GM10847 (cell line): ENCODE data around the gene SMIM35.

Experiments used
- POLR2A ChIP-seq: IDR thresholded peaks from 2 replicates; pipeline ENCODE4 v1.6.1; 2011; ENCODE audit not compliant: insufficient read length; ENCODE audit errors: extremely low read depth

Gene SMIM35

GRCh38 chr11:118058311-118059245, 28.2 kb downstream of the SMIM35 start:
- no peak for TF ChIP-seq POLR2A

DNA sequence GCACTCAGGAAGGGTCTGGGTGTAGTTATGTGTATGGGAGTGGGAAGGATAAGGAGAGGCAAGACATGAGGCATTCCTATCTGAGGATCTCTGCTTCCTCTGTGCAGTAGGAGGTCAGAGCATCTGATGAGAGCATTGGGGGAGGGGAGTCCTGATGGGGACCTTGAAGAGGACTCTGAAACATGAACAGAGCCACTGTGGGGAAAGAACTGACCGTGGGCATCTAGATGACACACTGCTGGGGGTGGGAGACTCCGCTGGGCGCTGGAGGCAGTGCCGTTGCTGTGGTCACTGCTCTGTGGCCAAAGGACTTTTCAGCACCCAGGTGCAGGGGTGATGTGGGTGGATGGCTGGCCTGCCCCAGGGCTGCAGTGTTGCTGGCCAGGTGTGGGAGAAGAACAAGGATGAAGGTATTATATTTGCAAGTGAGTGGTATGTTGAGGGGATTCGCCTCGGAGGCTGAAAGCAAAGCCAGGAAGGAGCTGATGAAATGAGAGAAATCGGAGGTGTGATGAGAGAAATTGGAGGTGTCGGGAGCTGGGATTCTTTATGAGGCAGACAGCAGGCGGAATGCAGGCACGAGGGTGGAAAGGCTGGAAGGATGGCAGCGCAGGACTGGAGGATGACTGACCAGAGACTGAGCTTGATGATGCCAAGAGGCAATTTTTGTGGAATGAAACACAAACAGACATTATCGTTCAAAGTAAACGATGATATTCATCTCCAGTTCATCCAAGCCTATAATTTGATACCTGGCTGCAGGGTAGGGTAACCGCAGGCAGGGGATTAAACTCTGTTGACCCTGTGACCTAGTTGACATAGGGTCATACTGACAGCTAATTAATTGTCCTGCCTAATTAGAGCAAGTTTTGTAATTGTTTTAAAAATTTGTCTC, 29.3 kb downstream of the SMIM35 start:
- no peak for TF ChIP-seq POLR2A

- no peak for TF ChIP-seq POLR2A
Measured at GRCh38 chr11:118056806-118057205, 30.0 kb downstream of the SMIM35 start.

- no peak for TF ChIP-seq POLR2A
Measured at GRCh38 chr11:118055966-118056365, 30.8 kb downstream of the SMIM35 start.

GRCh38 chr11:118054712-118055640, 31.8 kb downstream of the SMIM35 start:
- no peak for TF ChIP-seq POLR2A

- TF ChIP-seq POLR2A, result no peak
Measured at GRCh38 chr11:118052581-118053206, 34.1 kb downstream of the SMIM35 start.

GRCh38 chr11:118051611-118052461, 34.9 kb downstream of the SMIM35 start:
- no peak for TF ChIP-seq POLR2A

GRCh38 chr11:118051136-118051610, 35.6 kb downstream of the SMIM35 start:
- no peak for TF ChIP-seq POLR2A

DNA sequence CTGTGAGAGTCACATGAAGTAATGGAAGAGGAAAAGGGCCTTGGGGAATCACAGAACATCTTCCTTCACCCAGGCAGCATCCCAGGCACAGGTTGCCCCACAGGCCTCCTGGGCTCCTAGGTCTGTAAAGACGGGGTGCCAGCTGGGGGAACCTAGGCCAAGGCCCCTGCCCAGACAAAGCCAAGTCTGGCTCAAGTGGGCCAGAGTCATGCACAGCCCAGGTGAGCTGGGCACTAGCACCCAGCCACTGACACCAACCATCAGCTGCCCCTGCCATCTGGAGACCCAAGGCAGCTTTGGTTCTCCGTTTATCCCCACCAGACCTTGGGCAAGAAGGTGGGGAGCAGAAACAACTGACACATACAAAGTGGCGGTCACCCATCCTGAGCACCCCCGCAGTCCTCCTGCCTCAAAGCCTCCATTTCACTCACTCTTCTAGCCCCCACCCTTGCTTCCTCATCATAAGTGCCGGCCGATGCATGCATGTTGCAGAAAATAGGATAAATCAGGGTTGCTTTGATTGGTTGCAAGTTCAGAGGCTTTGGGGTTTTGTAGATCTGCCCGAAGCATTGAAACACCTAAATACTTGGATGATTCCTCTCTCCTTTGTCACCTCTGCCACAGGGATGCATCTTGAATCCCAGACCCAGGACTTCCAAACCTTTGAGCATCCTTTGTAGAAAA, 36.4 kb downstream of the SMIM35 start:
- no peak for TF ChIP-seq POLR2A

DNA sequence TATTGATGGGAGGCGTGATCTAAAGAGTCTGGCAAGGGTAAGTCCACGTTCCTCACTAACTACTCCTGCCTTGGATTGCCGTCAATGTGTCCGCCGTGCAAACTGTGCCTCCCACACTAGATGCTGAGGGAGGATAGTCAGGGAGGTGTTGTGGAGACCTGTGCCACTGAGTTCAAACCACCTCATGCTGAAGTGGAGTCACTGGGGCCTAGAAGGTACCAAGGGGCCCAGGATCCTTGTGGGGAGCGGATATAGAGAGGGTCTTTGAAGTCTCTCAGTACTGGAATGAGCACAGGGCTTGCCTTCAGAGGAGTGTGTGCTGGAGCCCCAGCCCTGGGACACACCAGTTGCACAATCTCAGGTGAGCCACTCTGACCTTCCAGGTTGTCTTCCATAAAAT, 37.0 kb downstream of the SMIM35 start:
- no peak for TF ChIP-seq POLR2A

- no peak for TF ChIP-seq POLR2A
Measured at GRCh38 chr11:118048472-118049370, 38.0 kb downstream of the SMIM35 start.

DNA sequence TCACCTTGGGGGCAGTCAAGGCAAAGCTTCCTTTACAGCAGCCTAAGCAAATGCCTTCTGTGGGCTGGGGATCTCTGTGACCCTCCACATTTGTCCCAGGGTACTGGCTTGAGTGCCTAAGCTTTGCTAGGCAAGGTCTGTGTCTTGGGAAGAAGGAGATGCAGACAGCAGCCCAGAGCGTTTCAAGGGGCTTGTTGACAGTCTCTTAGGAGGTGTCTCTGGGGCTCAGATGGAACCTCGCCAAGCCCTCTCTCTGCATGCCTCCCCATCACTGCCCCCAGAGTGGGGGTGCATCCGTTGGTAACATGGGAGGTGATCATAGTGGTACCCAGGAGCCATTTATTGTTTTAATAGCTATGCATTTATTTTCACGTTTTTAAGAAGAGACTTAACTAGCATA, 39.0 kb downstream of the SMIM35 start:
- TF ChIP-seq POLR2A, result no peak
